HepG2 (cell line): Measurements from ENCODE around the gene SGPL1. TPM values are rescaled to one million over a fixed set of nuclear protein-coding genes. Genes with fewer than 3 reads are reported as not detected.

Source experiments
- MIER2 ChIP-seq: IDR thresholded peaks from 2 replicates; pipeline ENCODE4 v1.6.1; 2016; ENCODE audit warnings: missing biosample characterization, missing genetic modification reagents
- STAT5B ChIP-seq: sonication (generic); formaldehyde crosslinking; IDR thresholded peaks from 2 replicates; pipeline ENCODE4 v1.4.0; 2020; ENCODE audit warnings: missing genetic modification reagents
- TMF1 ChIP-seq: sonication (generic); formaldehyde crosslinking; IDR thresholded peaks from 2 replicates; pipeline ENCODE4 v1.8.1; 2022; ENCODE audit warnings: low read depth, missing genetic modification reagents
- ZNF331 ChIP-seq: sonication (generic); formaldehyde crosslinking; IDR thresholded peaks from 2 replicates; pipeline ENCODE4 v1.4.0; 2020; ENCODE audit warnings: missing genetic modification reagents
- ZNF674 ChIP-seq: sonication (generic); formaldehyde crosslinking; IDR thresholded peaks from 2 replicates; pipeline ENCODE4 v1.5.0; 2020; ENCODE audit warnings: low read depth, mild to moderate bottlenecking, missing genetic modification reagents
- ZNF777 ChIP-seq: sonication (generic); formaldehyde crosslinking; IDR thresholded peaks from 2 replicates; pipeline ENCODE4 v1.4.0; 2020; ENCODE audit warnings: missing genetic modification reagents
- polyA plus RNA-seq, 8 experiments: library from polyadenylated mRNA; depleted of rRNA in 3 of 8; stranded (reverse) in 7 of 8; unstranded in 1 of 8; fragments of >200 nt; fragmentation: Illumina TruSeq in 4 of 8; extraction: Trizol in 4 of 8; gene quantifications; 2 replicates each; pipeline versions ENCODE4 v1.2.1 to v1.2.3, GENCODE V29; 2011 to 2016; ENCODE audit warnings: low read depth in 4 of 8, missing spikeins in 1 of 8, mixed read lengths in 1 of 8; ENCODE audit not compliant: insufficient read depth in 1 of 8
- total RNA-seq, 5 experiments: library from RNA; depleted of rRNA; stranded (reverse); fragments of >200 nt; fragmentation: Illumina TruSeq; extraction: Trizol; gene quantifications; 2 replicates each; pipeline ENCODE4 v1.2.3, GENCODE V29; 2016; ENCODE audit warnings: low read depth in 1 of 5
- TF ChIP-seq, protein P1 (sequence below): sonication (generic); formaldehyde crosslinking; IDR thresholded peaks from 2 replicates; pipeline ENCODE4 v1.5.1; 2020; ENCODE audit warnings: mild to moderate bottlenecking, missing genetic modification reagents, borderline replicate concordance
- TF ChIP-seq, protein P2 (sequence below): sonication (generic); formaldehyde crosslinking; IDR thresholded peaks from 2 replicates; pipeline ENCODE4 v1.4.0; 2020; ENCODE audit warnings: missing genetic modification reagents
- TF ChIP-seq, protein P3 (sequence below): sonication (generic); formaldehyde crosslinking; conservative IDR thresholded peaks from 2 replicates; pipeline ENCODE4 v1.8.0; 2022; ENCODE audit warnings: mild to moderate bottlenecking, moderate library complexity, missing genetic modification reagents
- TF ChIP-seq, protein P4 (sequence below): sonication (generic); formaldehyde crosslinking; IDR thresholded peaks from 2 replicates; pipeline ENCODE4 v1.4.0; 2020; ENCODE audit warnings: missing genetic modification reagents, low read depth, mild to moderate bottlenecking, borderline replicate concordance
- TF ChIP-seq, protein P5 (sequence below): IDR thresholded peaks from 2 replicates; pipeline ENCODE4 v1.6.1; 2016; ENCODE audit warnings: missing genetic modification reagents, missing compliant biosample characterization
- TF ChIP-seq, protein P6 (sequence below): sonication (generic); formaldehyde crosslinking; IDR thresholded peaks from 2 replicates; pipeline ENCODE4 v1.9.0; 2022; ENCODE audit warnings: missing genetic modification reagents, mild to moderate bottlenecking, borderline replicate concordance
- TF ChIP-seq, protein P7 (sequence below): sonication (generic); formaldehyde crosslinking; IDR thresholded peaks from 2 replicates; pipeline ENCODE4 v1.4.0; 2020; ENCODE audit warnings: missing genetic modification reagents

The SGPL1 gene
- total and polyA plus RNA-seq, 2 of the 13 experiments (the other 11 are each of a cell fraction or from before 2014, with no cell fraction given), result 17.6 to 25.0 TPM

DNA sequence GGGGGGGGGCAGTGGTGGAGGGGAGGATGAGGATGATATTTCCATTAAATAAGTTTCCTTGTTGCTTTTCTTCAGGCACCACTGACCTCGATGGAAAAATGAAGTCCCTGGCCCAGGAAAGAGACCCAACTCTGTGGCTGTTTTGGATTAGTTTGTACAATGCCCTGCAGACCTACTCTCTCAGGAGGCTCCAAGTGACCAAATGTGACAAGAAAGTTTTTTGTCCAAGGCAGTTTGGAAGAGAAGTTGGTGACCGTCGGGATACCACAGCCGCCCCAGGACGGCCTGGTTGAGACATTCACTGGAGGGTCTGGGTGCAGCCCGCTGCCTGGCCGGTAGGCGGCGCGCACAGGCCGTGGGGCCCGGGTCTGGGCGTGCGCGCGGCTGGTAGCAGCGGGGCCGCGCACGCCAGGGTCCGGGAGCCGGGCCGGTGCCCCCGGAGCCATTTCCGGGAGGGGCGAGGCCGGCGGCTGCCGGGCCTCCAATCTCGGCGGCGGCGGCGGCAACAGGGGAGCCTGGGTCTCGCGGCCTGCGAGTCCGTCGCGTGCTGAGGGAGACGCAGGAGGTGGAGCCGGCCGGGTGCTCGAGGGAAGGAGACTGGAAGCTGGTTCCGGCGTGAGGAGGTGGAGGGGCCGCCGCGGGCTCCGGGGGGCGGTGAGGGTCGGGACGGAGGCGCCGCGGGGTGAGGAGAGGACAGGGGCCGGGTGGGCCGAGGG is at the start of gene SGPL1 (continued):
- TF ChIP-seq, protein P1, sequence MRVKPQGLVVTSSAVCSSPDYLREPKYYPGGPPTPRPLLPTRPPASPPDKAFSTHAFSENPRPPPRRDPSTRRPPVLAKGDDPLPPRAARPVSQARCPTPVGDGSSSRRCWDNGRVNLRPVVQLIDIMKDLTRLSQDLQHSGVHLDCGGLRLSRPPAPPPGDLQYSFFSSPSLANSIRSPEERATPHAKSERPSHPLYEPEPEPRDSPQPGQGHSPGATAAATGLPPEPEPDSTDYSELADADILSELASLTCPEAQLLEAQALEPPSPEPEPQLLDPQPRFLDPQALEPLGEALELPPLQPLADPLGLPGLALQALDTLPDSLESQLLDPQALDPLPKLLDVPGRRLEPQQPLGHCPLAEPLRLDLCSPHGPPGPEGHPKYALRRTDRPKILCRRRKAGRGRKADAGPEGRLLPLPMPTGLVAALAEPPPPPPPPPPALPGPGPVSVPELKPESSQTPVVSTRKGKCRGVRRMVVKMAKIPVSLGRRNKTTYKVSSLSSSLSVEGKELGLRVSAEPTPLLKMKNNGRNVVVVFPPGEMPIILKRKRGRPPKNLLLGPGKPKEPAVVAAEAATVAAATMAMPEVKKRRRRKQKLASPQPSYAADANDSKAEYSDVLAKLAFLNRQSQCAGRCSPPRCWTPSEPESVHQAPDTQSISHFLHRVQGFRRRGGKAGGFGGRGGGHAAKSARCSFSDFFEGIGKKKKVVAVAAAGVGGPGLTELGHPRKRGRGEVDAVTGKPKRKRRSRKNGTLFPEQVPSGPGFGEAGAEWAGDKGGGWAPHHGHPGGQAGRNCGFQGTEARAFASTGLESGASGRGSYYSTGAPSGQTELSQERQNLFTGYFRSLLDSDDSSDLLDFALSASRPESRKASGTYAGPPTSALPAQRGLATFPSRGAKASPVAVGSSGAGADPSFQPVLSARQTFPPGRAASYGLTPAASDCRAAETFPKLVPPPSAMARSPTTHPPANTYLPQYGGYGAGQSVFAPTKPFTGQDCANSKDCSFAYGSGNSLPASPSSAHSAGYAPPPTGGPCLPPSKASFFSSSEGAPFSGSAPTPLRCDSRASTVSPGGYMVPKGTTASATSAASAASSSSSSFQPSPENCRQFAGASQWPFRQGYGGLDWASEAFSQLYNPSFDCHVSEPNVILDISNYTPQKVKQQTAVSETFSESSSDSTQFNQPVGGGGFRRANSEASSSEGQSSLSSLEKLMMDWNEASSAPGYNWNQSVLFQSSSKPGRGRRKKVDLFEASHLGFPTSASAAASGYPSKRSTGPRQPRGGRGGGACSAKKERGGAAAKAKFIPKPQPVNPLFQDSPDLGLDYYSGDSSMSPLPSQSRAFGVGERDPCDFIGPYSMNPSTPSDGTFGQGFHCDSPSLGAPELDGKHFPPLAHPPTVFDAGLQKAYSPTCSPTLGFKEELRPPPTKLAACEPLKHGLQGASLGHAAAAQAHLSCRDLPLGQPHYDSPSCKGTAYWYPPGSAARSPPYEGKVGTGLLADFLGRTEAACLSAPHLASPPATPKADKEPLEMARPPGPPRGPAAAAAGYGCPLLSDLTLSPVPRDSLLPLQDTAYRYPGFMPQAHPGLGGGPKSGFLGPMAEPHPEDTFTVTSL (CRISPR knock-in tag), result no peak
- TF ChIP-seq, protein P2, sequence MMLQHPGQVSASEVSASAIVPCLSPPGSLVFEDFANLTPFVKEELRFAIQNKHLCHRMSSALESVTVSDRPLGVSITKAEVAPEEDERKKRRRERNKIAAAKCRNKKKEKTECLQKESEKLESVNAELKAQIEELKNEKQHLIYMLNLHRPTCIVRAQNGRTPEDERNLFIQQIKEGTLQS (CRISPR knock-in tag), result no peak
- TF ChIP-seq, protein P3, sequence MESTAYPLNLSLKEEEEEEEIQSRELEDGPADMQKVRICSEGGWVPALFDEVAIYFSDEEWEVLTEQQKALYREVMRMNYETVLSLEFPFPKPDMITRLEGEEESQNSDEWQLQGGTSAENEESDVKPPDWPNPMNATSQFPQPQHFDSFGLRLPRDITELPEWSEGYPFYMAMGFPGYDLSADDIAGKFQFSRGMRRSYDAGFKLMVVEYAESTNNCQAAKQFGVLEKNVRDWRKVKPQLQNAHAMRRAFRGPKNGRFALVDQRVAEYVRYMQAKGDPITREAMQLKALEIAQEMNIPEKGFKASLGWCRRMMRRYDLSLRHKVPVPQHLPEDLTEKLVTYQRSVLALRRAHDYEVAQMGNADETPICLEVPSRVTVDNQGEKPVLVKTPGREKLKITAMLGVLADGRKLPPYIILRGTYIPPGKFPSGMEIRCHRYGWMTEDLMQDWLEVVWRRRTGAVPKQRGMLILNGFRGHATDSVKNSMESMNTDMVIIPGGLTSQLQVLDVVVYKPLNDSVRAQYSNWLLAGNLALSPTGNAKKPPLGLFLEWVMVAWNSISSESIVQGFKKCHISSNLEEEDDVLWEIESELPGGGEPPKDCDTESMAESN (CRISPR knock-in tag), result no peak; the same call in 1 of the 2 replicates
- TF ChIP-seq, protein P4, sequence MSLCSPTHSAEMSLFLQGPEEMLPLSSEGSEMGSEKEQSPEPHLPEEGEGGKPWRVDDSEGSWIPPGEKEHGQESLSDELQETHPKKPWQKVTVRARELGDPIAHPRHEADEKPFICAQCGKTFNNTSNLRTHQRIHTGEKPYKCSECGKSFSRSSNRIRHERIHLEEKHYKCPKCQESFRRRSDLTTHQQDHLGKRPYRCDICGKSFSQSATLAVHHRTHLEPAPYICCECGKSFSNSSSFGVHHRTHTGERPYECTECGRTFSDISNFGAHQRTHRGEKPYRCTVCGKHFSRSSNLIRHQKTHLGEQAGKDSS, result no peak
- TF ChIP-seq, protein P5, sequence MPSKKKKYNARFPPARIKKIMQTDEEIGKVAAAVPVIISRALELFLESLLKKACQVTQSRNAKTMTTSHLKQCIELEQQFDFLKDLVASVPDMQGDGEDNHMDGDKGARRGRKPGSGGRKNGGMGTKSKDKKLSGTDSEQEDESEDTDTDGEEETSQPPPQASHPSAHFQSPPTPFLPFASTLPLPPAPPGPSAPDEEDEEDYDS, result no peak
- TF ChIP-seq ZNF331 (no peak), TMF1 (CRISPR knock-in tag) (0 out of 2 replicates have a peak, but pooled peaks have one; percentile 67), ZNF777 (CRISPR knock-in tag) (no peak; the same call in 1 of the 2 replicates), MIER2 (CRISPR knock-in tag) (no peak), ZNF674 (CRISPR knock-in tag) (no peak), STAT5B (CRISPR knock-in tag) (no peak)
- TF ChIP-seq, protein P6, sequence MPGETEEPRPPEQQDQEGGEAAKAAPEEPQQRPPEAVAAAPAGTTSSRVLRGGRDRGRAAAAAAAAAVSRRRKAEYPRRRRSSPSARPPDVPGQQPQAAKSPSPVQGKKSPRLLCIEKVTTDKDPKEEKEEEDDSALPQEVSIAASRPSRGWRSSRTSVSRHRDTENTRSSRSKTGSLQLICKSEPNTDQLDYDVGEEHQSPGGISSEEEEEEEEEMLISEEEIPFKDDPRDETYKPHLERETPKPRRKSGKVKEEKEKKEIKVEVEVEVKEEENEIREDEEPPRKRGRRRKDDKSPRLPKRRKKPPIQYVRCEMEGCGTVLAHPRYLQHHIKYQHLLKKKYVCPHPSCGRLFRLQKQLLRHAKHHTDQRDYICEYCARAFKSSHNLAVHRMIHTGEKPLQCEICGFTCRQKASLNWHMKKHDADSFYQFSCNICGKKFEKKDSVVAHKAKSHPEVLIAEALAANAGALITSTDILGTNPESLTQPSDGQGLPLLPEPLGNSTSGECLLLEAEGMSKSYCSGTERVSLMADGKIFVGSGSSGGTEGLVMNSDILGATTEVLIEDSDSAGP (CRISPR knock-in tag), result no peak
- TF ChIP-seq, protein P7, sequence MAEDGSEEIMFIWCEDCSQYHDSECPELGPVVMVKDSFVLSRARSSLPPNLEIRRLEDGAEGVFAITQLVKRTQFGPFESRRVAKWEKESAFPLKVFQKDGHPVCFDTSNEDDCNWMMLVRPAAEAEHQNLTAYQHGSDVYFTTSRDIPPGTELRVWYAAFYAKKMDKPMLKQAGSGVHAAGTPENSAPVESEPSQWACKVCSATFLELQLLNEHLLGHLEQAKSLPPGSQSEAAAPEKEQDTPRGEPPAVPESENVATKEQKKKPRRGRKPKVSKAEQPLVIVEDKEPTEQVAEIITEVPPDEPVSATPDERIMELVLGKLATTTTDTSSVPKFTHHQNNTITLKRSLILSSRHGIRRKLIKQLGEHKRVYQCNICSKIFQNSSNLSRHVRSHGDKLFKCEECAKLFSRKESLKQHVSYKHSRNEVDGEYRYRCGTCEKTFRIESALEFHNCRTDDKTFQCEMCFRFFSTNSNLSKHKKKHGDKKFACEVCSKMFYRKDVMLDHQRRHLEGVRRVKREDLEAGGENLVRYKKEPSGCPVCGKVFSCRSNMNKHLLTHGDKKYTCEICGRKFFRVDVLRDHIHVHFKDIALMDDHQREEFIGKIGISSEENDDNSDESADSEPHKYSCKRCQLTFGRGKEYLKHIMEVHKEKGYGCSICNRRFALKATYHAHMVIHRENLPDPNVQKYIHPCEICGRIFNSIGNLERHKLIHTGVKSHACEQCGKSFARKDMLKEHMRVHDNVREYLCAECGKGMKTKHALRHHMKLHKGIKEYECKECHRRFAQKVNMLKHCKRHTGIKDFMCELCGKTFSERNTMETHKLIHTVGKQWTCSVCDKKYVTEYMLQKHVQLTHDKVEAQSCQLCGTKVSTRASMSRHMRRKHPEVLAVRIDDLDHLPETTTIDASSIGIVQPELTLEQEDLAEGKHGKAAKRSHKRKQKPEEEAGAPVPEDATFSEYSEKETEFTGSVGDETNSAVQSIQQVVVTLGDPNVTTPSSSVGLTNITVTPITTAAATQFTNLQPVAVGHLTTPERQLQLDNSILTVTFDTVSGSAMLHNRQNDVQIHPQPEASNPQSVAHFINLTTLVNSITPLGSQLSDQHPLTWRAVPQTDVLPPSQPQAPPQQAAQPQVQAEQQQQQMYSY (CRISPR knock-in tag), result no peak
